CD4-positive, alpha-beta T cell treated with Interleukin-1 beta for 1 hour (primary cell): ENCODE results near the gene CABP2.

Source experiments
- DNase-seq, 2 donors: peaks; one replicate each; pipeline ENCODE4 v3.0.0-alpha.2; 2020 to 2022

CABP2 gene

DNA sequence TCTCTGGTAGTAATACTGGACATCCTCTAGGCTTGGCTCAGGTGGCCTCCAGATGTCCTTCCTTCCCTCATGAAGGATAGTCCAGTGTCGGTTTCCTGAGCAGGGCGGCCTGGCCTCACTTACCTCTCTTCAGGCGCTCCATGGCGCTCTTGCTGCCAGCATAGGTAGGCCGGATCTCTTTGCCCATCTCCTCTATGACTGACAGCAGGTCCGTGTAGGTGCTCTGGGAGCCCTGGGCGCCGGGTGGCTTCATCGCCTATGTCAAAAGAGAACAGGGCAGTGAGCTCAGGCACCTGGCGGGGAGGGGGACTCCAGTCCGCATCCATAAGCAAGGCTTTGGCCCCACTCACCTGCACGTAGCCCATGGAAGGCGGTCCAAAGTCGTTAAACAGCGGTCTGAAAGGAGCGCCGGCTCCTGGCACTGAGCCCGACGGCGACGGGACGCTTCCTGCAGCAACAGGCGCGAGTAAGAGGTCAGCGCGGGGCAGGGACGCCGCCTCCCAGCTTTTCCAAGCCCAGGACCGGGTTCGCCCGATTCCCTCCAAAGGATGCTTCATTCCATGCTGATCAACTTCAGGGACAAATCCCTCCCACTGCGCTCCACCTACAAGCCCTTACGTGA lies 15.9 kb downstream of the CABP2 start:
- DNase-seq = no peak

DNA sequence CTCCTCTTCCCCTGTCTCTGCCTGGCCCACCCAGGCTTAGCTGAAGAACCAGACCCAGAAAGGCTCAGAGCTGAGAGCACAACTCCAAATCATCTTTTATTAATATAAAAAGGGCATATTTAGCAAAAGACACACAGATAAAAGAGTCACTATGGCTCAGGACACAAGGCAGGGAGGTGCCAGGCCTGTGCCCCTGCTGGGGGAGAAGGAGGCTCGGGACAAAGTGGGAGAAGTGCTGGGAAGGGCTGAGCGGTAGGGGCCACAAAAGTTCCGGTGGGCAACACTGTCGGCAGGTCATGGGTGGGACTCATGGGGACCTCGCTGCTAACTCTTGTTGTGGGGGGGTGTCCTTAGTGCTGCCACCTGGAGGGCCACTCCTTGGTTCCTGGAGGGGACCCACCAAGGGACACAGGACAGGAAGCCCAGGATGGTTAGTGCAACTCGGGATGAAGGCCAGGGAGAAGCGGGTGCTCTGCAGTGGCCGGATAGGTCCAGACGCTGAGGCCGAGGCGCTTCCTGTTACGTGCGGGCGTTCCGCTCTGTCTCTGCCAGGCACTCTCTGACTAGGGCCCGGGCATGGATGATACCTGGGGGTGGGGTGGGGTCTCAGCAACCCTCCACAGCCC lies 16.7 kb downstream of the CABP2 start:
- DNase-seq = no peak

DNA sequence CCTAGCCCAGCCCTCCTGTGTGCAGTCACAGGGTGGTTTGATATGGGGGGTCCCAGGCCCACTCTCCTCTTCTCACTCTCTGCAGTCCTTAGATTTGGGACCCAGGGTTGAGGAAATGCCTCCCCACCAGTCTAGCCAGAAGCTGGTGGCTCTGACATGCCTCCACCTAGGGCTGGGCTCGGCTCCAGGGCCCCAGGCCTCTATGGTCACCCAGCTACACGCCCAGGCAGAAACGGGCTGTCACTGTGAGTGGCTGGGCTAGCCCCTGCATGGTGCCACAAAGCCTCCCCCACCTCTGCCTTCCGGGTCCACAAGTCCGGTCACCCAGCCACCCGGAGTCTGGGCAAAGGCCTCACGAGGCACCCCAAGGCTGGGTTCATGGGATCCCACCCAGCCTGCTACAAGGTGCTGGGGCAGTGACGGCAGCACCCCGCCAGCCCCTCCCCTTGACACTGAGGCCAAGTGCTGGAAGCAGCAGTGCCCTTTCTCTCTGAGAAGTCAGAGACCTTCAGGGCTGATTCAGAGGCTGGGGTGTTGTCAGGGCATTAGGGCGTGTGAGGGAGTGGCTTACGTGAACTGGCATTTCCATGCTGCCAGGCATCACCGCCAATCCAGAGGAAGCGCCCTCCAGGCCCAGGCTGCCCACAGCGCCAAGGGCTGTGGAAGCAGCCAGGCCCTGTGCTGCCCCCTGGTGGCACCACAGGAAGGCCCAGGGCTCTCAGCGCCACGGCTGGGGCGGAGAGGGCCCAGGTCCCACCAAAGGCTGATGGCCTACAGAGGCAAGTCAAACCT lies 17.4 kb downstream of the CABP2 start:
- peak; percentile 91 to 93 for DNase-seq

DNA sequence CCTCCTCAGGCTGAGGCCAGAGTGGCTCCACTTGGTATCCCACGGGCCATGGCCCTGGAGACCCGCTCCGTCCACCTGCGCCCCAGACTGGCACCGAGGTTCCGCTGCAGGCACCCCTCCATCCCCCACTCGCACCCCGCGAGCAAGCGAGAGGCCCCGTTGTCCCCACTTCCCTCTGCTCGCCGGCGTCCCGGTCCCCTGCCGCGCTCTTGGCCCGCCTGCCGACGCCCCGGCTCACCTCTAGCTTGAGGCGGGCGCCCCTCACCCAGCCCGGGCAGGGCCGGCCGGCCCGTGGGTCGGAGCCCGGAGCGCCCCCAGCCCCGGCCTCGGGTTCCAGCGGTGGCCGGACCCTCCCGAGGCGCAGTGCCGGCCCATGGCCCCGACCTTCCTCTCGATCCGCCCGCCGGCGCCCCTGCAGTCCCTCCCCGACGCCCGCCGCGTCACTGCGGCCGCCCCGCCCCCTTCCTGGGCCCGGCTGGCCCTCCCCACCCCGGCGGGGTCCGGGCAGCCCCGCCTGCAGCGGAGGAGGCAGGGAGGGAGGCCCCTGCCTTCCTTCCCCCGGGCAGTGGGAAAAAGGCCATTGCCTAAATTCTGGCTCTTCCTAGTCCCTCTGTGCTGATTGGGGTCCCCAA lies 18.2 kb downstream of the CABP2 start, which contains the start of gene PITPNM1:
PITPNM1 (minus strand) TSS at position 414 of the 632 bp plus-strand sequence. CDS start 1,183 bp downstream, outside the sequence.
- DNase-seq = peak; percentile 78

DNA sequence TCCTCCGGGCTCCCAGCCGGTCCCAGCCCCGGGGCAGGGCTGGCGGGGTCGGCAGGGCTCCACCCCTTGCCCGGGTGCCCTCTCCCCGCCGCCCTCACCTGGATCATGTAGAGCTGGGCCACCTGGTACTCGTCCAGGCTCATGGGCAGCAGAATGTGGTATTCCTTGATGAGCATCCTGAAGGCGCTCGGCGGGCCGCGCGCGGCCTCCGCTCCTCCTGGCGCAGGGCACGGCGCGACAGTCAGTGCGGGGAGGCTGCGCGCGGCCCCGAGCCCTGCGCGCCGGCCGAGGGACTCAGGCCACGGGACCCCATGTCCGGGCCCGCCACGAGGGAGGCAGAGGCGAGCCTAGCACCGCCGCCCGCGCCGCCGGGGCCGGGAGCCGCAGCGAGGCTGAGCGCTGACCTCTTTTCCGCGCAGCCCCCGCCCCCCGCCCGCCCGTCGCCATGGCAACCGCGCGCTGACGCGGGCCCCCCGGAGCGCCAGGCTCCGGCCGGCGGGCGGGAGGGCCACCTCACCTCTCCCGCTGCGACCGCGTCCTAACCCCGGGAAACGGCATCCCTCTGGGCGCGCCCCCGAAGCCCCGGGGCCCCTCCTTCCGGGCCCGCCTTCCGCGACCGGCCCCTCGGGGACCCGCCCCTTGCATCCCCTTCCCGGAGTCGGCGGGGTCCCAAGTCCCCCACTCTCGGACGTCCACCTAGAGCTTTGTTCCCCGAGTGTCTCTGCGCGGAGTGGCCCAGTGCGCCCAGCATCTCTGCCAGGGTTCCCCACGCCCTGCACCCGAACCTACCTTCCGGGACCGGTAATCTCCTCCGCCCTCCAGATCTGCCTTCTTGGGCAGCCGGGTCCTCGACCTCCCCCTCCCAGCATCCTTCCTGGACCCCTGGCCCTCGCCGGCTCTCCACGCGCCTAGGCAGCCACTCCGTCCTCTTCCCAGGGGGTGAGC lies 19.0 kb downstream of the CABP2 start:
- peak; percentile 41 to 54 for DNase-seq

DNA sequence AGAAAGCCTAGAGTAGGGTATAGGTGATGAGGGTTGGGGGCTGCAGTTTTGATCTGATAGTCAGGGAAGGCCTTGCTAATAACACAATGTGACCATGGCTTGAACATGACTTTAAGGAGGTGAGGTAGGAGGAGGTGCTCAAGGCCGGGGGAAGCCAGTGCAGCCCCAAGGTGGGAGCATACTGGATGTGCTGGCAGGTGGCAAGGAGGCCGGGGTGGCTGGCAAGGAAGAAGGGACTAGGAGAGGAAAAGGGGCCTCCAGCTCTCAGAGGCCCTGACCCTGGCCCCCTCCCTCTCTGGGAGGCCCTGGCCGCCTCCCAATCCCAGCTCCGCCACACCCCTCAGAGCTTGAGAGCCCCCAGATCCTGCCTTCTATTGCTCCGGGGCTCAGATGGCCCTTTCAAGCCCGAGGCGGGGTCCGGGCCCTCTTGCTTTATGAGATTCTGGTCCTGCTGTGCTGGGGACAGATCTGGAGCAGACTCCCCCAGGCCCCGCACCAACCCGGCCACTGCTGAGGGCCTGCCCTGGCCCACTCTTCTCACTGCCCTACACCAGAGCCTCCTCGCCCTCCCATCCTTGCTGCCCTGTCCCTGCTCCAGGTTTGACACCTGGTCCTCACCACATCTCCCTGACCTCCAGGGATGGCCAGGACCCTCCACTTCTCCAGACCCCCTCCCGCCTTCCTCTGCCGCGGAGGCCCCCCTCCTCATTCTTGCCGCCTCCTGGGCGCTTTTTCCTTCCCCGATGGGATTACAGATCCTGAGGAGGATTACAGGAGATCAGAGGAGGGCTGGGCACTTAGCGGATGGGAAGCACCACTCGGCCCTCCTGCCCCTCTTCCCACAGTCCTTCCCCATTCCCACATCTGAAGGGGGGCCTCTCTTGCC lies 19.9 kb downstream of the CABP2 start:
- DNase-seq = no peak

DNA sequence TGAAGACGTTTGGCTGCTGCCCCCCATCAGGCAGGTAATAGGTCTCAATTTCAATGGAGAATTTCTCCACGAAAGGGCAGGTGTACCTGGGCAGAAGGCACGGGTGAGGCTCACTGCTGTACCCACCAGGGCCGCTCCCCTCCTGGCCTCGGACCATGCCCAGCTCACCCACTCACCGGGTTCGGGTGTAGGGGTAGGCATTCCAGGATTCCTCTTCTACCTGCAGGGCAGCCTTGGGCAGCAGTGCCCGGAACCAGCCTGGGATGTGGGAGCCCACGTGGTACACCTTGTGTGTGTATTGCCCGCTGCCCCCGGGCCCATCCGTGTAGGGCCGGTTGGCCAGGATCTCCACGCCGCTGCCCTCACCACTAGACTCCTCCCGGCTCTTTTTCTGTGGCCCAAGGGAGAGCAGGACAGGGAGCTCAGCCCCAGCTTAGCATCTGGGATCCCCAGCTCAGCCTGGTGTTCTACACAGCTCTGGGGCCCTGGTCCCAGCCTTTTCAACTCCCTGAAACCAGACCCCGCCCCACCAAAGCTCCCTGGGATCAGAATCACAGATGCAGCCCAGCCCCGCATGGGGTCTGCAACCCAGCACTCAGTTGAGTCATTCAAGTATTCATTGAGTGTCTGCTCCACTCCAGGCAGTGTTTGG lies 20.8 kb downstream of the CABP2 start:
- DNase-seq = no peak

DNA sequence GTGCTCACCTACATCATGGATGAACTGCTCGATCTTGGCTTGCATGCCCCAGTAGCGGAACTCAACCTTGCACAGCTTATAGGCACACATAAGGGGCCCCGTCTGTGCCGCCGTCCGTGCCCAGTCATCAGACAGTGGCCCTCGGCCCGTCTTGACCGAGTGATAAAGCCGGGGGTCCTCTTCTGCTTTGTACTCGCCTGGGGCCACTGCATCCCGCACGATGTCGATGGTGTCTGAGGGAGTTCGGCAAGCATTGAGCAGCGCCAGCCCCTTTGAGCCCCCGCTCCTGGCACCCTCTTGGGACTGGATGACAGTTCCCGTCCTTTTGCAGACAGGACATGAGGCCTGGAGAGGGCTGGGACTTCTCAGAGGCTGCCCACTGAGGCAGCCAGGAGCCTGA lies 21.4 kb downstream of the CABP2 start:
- DNase-seq = no peak

DNA sequence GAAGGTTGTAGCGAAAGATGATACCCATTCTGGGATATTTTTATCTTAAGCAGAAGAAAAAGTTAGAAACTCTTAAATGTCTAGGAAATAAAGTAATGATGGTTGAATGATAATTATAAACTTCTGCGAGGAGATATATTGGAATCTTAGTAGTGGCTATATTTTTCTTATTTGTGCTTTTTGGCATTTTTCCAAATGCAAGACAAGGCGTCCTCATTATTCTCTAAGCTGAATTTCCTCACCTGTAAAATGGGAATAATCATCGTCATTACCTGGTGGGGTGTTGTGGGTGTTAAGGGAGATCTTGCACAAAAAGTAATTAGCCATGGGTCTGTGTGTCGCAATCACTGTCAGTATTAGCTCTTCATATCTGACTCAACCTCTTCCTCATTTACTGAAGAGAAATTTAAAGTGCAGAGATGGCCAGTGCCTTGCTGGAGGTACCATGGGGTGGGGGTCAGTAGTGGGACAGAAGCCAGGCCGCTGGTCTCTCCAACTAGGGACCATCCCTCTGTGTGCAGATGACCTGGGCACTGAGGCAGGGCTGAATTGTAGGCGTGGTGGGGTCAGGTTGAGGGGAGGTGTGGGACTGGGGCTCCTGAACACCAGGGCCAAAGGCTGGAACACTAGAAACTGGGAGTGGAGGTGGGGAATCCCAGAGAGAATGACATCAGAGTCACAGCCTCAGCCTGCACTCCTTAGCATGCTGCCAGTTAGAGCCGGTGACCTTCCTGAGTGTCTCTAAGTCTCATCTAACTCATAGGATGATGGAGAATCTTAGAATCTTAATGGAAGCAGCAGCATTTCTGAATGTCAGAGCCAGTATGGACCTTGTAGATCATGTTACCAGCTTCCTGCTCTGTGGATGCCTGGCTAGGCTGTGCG lies 22.2 kb downstream of the CABP2 start:
- DNase-seq = no peak

DNA sequence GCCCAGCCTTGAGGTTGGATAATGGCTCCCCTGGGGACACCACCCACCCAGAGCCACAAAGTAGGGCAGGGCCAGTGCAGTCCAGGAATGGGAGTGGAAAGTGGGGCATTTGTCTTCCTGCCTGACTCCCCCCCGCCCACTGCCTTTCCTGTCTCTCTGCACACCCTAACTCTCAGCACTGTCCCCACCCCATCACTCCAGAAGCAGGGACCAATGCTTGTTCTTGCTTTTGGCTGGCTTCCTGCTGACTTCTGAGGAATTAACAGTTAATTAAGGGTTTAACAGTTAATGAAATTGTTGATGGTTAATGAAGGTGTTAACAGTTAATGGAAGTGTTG lies 22.8 kb downstream of the CABP2 start:
- no peak for DNase-seq

DNA sequence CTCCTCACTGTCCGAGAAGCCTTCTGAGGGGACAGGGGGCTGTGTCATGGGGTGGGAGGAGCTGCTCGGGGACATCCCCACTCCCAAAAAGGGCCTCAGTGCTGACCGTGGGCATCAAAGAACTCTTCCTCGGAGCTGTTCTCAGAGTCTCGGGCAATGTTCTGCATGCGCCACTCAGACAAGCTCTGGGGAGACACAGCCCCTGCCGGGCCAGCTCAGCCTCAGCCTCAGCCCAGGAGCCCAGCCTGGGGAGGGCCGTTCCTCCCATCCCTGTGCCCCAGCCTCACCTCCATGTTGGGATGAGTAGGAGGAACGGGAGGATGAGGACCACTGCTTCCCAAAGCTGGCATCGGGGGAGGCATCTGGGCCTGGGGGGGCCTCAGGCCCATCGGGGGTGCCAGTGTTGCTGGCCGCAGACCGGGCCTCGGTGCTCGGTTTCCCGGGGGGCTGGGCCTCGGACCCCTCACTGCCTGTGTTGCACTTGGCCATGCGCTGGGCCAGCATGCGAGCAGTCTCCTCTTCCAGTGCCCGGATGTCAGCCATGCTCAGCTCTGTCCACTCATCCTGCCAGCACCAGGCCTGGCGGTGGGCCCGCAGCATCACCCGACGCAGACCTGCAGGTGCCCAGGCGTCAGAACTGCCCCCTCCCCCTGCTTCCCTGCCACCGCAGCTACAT lies 23.3 kb downstream of the CABP2 start:
- DNase-seq = no peak

DNA sequence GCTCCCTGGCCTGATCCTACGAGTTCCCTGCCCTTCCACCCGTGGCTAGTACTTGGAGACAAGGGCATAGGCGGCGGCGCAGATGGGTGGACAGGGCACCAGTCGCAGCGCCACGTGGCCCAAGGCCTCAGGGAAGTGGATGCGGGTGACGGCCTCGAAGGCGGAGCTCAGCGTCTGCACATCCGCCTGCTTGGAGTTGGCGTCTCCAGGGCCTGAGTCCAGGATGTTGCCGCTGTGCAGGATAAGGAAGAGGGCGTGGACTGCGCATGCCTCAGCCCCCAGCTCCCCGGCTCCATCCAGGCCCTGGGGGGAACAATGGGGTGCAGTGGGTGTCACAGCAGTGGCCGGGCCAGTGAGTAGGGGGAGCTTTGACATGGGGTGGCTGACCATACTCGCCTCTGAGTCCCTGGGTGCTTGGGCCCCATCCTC lies 24.7 kb downstream of the CABP2 start:
- DNase-seq = no peak

DNA sequence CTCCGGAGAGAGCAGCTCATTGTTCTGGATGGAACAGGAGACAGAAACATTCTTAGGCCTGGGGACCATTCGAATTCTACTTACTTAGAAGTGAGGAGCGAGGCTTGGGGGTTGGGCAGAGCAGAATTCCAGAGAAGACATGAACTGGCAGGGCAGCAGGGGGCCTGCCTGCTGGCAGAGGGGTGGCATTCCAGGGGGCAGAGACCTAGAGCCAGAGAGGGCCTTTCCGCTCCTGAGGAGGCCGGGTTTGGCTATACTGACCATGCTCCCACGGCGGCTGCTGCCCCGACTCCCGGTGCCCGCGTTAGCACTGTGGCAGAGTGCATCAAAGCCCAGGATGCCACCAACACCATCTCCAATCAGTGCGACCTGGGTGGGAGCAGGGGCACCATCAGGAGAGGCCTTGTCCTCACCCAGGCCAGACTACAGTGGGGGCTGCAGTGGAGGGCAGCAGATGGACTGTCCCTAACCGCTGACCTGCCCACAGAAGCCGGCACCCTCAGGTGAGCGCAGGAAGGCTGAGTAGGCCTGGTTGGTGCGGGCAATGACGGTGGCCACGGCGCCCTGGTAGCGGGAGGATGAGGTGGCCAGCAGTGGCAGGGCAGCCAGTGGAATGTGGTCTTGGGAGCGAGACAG lies 25.5 kb downstream of the CABP2 start:
- DNase-seq = no peak

DNA sequence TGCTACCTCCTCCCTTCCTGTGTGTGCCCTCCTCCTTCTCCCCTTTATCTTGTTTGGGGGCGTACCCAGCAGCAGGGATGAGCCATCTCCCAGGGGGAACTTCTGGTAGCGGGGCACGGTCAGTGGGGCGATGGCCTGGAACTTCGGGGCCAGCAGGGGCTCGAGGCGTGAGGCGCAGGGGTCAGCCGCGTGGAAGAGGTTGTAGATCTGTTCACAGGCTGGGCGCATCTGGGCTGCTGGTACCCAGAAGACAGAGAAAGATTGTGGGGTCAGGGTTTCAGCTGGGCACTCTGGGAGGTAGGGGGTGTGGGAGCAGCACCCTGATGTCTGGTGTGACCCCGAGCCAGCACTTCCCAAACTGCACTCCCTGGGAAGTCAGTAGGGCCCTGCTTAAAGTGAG lies 27.1 kb downstream of the CABP2 start:
- no peak for DNase-seq

DNA sequence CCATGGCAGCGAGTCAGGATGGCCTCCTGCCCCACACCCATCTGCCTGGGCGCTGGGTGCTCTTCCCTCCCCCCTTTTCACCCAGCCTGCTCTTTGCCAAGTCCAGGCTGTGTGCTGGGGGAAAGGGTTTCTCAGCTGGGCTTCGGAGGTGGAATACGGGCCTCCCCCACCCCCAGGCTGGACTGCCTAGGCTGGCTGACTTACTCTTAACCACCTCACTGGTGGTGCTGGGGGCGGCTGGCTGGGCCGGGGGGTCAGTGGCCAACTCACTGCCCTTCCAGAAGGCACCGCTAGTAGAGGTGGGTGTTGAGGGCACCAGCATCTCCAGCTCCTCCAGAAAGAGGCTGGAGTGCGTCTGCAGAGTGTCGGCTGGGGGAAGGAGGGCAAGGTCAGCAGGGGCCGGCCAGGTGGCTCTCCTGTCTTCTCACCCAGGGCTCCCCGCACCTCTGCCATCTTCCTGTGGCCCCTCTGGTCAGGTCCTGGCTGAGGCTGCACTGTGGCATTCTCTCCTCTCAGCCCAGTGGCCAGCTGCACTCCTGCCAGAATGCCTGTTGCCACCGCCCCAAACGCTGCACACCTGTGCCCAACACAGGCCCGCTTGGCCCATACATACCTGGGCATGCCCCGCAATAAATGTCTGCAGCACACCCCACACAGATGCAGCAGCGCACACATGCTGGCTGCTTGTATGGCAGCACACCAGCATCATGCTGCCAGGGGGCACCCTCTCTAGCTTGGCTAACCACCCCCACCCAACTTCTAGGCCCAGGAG lies 27.8 kb downstream of the CABP2 start:
- no peak for DNase-seq

DNA sequence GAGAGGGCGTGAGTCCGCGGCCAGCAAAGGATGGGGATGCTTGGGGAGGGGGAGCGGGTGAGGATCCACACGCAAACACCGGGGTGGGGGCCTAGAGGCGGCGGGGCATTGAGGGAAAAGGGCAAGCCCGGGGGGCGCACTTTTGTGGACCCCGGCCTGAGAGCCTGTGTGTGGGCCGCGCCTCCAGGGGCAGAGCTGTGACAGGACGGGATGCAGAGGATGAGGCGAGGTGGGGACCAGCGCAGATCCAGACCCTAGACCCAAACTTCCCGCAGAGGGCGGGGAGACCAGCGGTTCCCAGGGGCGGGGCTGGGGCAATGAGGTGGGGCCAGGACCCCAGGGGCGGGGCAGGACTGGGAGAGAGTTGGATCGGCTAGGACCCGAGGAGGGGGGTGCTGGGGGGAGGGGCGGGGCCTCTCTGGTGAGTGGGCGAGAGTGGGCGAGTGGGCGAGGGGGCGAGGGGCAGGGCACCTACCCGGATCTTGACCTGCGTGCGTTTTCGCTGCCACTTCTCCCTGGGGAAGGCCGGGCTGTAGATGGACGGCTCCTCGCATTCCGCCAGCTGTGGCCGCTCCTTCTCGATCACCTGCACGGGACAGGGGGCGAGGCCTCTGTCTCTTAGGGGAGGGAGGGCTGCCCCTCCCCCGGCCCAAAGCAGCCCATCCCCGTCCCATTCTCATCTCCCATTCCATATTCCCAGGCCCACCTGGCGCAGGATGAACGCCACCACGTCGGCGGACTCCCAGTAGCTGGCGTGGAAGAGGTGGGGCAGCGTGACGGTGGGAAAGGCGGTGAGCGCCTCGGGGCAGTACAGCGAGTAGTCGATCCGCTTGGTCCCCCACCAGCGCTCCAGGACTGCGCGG lies 28.6 kb downstream of the CABP2 start:
- no peak for DNase-seq
